Heart left ventricle (tissue), 16 donors: Measurements from ENCODE around the gene NOCT. TPM values are rescaled to one million over a fixed set of nuclear protein-coding genes. Genes with fewer than 3 reads are reported as not detected.
"Not testable (repeated sequence)": the region's sequence is repeated elsewhere in the genome, so short reads cannot be mapped to it uniquely, and the experiment has no call there.

Experiments
- ATAC-seq, 4 donors: fragments of 200-7000 bp; cut with Tn5 transposase; one replicate each; pipeline ENCODE4 v1.9.1; 2020 to 2022; ENCODE audit warnings: moderate library complexity in 4 of 4, mild to moderate bottlenecking in 3 of 4, moderate number of reproducible peaks in 1 of 4
- DNase-seq, 5 donors: peaks; one replicate each; pipeline ENCODE4 v3.0.0-alpha.2; 2020
- H3K27ac ChIP-seq, 12 donors: fragments of 200-600 bp; sonication (generic) in 4 of 12; one replicate each; pipeline versions ENCODE4 v1.5.0 to v1.8.0; 2016 to 2022; ENCODE audit warnings: mild to moderate bottlenecking in 2 of 12
- H3K27me3 ChIP-seq, 9 donors: fragments of 200-600 bp; sonication (generic) in 2 of 9; one replicate each; pipeline versions ENCODE4 v1.5.1 to v1.8.0; 2016 to 2022; ENCODE audit warnings: mild to moderate bottlenecking in 3 of 9
- H3K36me3 ChIP-seq, 9 donors: fragments of 200-600 bp; sonication (generic) in 2 of 9; one replicate each; pipeline versions ENCODE4 v1.5.0 to v1.8.0; 2018 to 2022; ENCODE audit warnings: mild to moderate bottlenecking in 2 of 9
- H3K4me1 ChIP-seq, 12 donors: fragments of 200-600 bp; sonication (generic) in 4 of 12; one replicate each; pipeline versions ENCODE4 v1.5.0 to v1.8.0; 2016 to 2022; ENCODE audit warnings: mild to moderate bottlenecking in 3 of 12
- H3K4me3 ChIP-seq, 12 donors: fragments of 200-600 bp; sonication (generic) in 4 of 12; one replicate each; pipeline versions ENCODE4 v1.5.0 to v1.8.0; 2017 to 2022; ENCODE audit warnings: mild to moderate bottlenecking in 9 of 12, moderate library complexity in 4 of 12
- H3K9me3 ChIP-seq, 12 donors: fragments of 200-600 bp; sonication (generic) in 4 of 12; one replicate each; pipeline versions ENCODE4 v1.5.0 to v1.8.0; 2016 to 2022; ENCODE audit warnings: mild to moderate bottlenecking in 1 of 12
- POLR2A ChIP-seq, 2 donors: fragments of 450-650 bp; IDR thresholded peaks; one replicate each; pipeline ENCODE4 v1.6.1; 2017; ENCODE audit warnings: antibody characterized with exemption in 2 of 2, mild to moderate bottlenecking in 2 of 2, moderate library complexity in 2 of 2
- WGBS, 4 donors: extraction: QIAGEN DNeasy Blood & Tissue Kit in 2 of 4; methylation state at CpG; one replicate each; pipeline versions ENCODE4 v1.1.5 to v1.1.7; 2013 to 2018; 5-methylcytosine and 5-hydroxymethylcytosine counted together
- intact Hi-C, 10 donors: fragments of 100-400 bp; cut with DNase I; formaldehyde crosslinking; loops; one replicate each; pipeline versions ENCODE4 v1.11.1 to v1.14.2; 2022
- polyA plus RNA-seq, 2 donors: library from polyadenylated mRNA; stranded (reverse); fragments of 200-250 nt; gene quantifications; one replicate each; pipeline ENCODE4 v1.2.3, GENCODE V29; 2013
- total RNA-seq, 9 donors: library from RNA; depleted of rRNA in 2 of 9; stranded (reverse); fragments of >200 nt in 2 of 9; fragmentation: NEBNext Ultra II Directional in 3 of 9; extraction: Animal tissue kit (Norgen Biotek cat#: 25700) in 3 of 9; gene quantifications; one replicate each; pipeline versions ENCODE4 v1.1.0 to v1.2.4, GENCODE V29; 2016 to 2023
- TF ChIP-seq, protein P1 (sequence below), 12 donors: fragments of 200-600 bp; sonication (generic) in 4 of 12; IDR thresholded peaks; one replicate each; pipeline versions ENCODE4 v1.5.0 to v1.8.0; 2018 to 2022; ENCODE audit warnings: antibody characterized with exemption in 12 of 12, mild to moderate bottlenecking in 5 of 12
- donor health status: ischemic (EF 13 %, LVEDD 7.1; RV severe dilation, severe dysfunction).
- donor health status: healthy with polysubstance abuse.
- donor health status: DM: no; HTN: yes; CAD: no.
- donor health status: DM: no; HTN: no; CAD: no.
- donor health status: ischemic (EF 25% LVEDD 6.9; RV normal size, moderate dysfunction).
- donor health status: ischemic (EF 25% LVEDD 5.7; RV mildly dilated, moderate dysfunction).
- donor health status: healthy.
- donor health status: DM: yes; HTN: yes; CAD: no.
- donor health status: ischemic (EF 35%, LVEDD 5.7; RV mildly dilated, moderate dysfunction).
- donor health status: nonischemic (EF 11% LVEDD 7.7; RV severe dilation, severe dysfunction).
- donor health status: DM: yes; HTN: yes; CAD: no.
- donor health status: PGD.
- donor health status: ischemic (EF 29% LVEDD 5.4; RV normal size, mild dysfunction).
- donor health status: nonischemic (EF 23%, LVEDD 6.1; RV moderate dilation, normal function).

The NOCT gene
- total and polyA plus RNA-seq, 11 donors, result 3.1 to 16.8 (median 8.5) TPM

- ATAC-seq, result no peak
- no peak for TF ChIP-seq POLR2A (IDR thresholded peaks at IDR 0.05)
- TF ChIP-seq, protein P1, sequence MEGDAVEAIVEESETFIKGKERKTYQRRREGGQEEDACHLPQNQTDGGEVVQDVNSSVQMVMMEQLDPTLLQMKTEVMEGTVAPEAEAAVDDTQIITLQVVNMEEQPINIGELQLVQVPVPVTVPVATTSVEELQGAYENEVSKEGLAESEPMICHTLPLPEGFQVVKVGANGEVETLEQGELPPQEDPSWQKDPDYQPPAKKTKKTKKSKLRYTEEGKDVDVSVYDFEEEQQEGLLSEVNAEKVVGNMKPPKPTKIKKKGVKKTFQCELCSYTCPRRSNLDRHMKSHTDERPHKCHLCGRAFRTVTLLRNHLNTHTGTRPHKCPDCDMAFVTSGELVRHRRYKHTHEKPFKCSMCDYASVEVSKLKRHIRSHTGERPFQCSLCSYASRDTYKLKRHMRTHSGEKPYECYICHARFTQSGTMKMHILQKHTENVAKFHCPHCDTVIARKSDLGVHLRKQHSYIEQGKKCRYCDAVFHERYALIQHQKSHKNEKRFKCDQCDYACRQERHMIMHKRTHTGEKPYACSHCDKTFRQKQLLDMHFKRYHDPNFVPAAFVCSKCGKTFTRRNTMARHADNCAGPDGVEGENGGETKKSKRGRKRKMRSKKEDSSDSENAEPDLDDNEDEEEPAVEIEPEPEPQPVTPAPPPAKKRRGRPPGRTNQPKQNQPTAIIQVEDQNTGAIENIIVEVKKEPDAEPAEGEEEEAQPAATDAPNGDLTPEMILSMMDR (IDR thresholded peaks at IDR 0.05), result no peak
- no peak for DNase-seq
- H3K4me1 ChIP-seq, result peaks cover 0 to 72% (median 14%) of the 10 kb centered on the region in 12 donors
- 79 to 88% (median 84%) methylated on average over 3 of the region's 3 CpGs for WGBS, 4 donors
- H3K36me3 ChIP-seq, result peaks cover 0 to 6% (median 0%) of the 10 kb centered on the region in 9 donors
- H3K4me3 ChIP-seq, result peak overlapping the region in 1 of 12 donors; percentile 84
- no peaks in the 10 kb centered on the region for H3K9me3 ChIP-seq
- H3K27me3 ChIP-seq, result no peaks in the 10 kb centered on the region
- H3K27ac ChIP-seq, result no peak overlapping the region
- intact Hi-C loops, result loop anchor here in 2 of 10 donors (5.0 kb wide), 1 partner anchor 159 kb away; the partner anchor contains the start of gene ELF2 (in 2 of the 2)
Observed at GRCh38 chr4:139017861-139018260, 2.3 kb downstream of the NOCT start.

- ATAC-seq, result no peak
- intact Hi-C loops, result loop anchor here in 2 of 10 donors (5.0 kb wide), 1 partner anchor 159 kb away; the partner anchor contains the start of gene ELF2 (in 2 of the 2)
- H3K9me3 ChIP-seq, result no peaks in the 10 kb centered on the region
- DNase-seq, result no peak
- no peak overlapping the region for H3K27ac ChIP-seq
- peaks cover 0 to 6% (median 0%) of the 10 kb centered on the region in 9 donors for H3K36me3 ChIP-seq
- H3K4me3 ChIP-seq, result peak overlapping the region in 1 of 12 donors; percentile 25
- no peaks in the 10 kb centered on the region for H3K27me3 ChIP-seq
- H3K4me1 ChIP-seq, result peaks cover 0 to 70% (median 14%) of the 10 kb centered on the region in 12 donors
- TF ChIP-seq POLR2A (IDR thresholded peaks at IDR 0.05), result no peak
- TF ChIP-seq, protein P1 (IDR thresholded peaks at IDR 0.05), result no peak
Observed at GRCh38 chr4:139018501-139018900, 2.9 kb downstream of the NOCT start.

DNA sequence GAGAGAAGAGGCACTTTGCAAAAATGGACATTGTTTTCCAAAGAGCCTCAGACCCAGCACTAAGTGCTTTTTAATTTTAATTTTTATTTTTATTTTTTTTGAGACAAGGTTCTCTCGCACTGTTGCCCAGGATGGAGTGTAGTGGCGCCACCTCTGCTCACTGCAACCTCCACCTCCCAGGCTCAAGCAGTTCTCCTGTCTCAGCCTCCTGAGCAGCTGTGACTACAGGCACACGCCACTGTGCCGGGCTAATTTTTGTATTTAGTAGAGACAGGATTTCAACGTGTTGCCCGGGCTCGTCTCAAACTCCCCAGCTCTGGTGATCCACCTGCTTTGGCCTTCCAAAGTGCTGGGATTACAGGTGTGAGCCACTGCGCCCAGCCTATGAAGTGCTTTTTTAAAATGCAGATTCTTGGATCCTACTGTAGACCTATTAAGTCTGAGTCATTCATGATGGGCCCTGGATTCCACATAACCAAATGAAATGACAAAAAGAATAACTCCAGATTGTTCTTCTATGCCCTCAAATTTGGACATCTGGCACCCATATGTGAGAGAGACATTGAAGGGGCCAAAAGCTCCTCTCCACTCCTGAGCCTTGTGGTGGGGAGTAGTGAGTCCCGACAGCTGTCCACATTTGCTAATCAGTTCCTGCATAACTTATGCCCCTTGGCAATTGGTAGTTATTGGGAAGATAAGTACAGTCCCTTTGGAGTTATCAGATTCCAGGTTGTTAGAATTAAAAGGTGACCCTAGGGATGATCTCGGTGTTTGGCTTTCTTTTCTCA is 3.6 kb downstream of the NOCT start:
- DNase-seq, result no peak
- intact Hi-C loops, result loop anchor here in 2 of 10 donors (5.0 kb wide), 1 partner anchor 158 kb away; the partner anchor contains the start of gene ELF2 (in 2 of the 2)
- peaks cover 0 to 63% (median 12%) of the 10 kb centered on the region in 12 donors for H3K4me1 ChIP-seq
- no peak overlapping the region for H3K27ac ChIP-seq
- ATAC-seq, result no peak
- peaks cover 0 to 6% (median 0%) of the 10 kb centered on the region in 9 donors for H3K36me3 ChIP-seq
- H3K27me3 ChIP-seq, result no peaks in the 10 kb centered on the region
- H3K9me3 ChIP-seq, result no peaks in the 10 kb centered on the region
- WGBS, 4 donors, result 87 to 92% (median 91%) methylated on average over 10 of the region's 10 CpGs
- H3K4me3 ChIP-seq, result peak overlapping the region in 1 of 12 donors; percentile 25
- TF ChIP-seq, protein P1 (IDR thresholded peaks at IDR 0.05), result no peak
- TF ChIP-seq POLR2A (IDR thresholded peaks at IDR 0.05), result no peak

- Histone ChIP-seq H3K36me3 (peaks cover 0 to 6% (median 0%) of the 10 kb centered on the region in 9 donors), H3K27me3 (no peaks in the 10 kb centered on the region), H3K9me3 (no peaks in the 10 kb centered on the region), H3K27ac (no peak overlapping the region), H3K4me3 (no peak overlapping the region), H3K4me1 (peaks cover 0 to 51% (median 2%) of the 10 kb centered on the region in 12 donors)
- 78 to 82% (median 80%) methylated on average over 4 of the region's 4 CpGs for WGBS, 4 donors
- intact Hi-C loops, result no loop called here
- ATAC-seq, result no peak
- no peak for DNase-seq
- no peak for TF ChIP-seq POLR2A (IDR thresholded peaks at IDR 0.05)
- TF ChIP-seq, protein P1 (IDR thresholded peaks at IDR 0.05), result no peak
Observed at GRCh38 chr4:139020384-139020783, 4.8 kb downstream of the NOCT start.

GRCh38 chr4:139021071-139021470 is 5.5 kb downstream of the NOCT start:
- not testable (repeated sequence) for ATAC-seq

More at GRCh38 chr4:139021071-139021470, 5.5 kb downstream of the NOCT start:
- peaks cover 0 to 51% (median 2%) of the 10 kb centered on the region in 12 donors for H3K4me1 ChIP-seq
- H3K27ac ChIP-seq, intact Hi-C loops, H3K36me3 ChIP-seq, H3K9me3 ChIP-seq, H3K4me3 ChIP-seq, DNase-seq, H3K27me3 ChIP-seq: not testable (repeated sequence)
- WGBS, 4 donors, result 96 to 97% (median 97%) methylated on average over 12 of the region's 12 CpGs
